GM18519 (cell line): Measurements from ENCODE around the gene PTPRD.

ENCODE experiments used
- ATAC-seq: cut with Tn5 transposase; IDR thresholded peaks from one replicate; pipeline ENCODE4 v1.9.1; 2021; ENCODE audit warnings: mild to moderate bottlenecking, moderate library complexity; ENCODE audit not compliant: unreplicated experiment, low FRiP score

Gene PTPRD

DNA sequence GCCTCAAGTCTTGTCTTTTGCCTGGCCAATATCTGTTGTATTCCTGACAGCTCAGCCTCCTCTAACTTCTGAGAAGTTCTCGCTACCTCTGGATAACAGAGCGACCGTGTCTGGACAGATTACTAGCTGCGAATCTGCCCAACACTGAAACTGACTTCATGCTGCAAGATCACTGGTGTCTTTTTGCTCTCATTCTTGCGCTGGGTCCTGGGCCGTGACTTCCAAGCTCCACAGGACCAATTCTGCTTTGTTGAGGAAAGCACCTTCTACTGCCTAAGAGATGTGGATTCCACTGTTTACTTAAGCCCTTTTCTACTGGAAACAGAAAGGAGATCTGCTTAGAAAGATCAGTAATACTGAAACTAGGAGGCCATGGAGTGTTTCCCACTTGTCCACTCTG lies 1834.4 kb downstream of the PTPRD start:
- ATAC-seq, result no peak

DNA sequence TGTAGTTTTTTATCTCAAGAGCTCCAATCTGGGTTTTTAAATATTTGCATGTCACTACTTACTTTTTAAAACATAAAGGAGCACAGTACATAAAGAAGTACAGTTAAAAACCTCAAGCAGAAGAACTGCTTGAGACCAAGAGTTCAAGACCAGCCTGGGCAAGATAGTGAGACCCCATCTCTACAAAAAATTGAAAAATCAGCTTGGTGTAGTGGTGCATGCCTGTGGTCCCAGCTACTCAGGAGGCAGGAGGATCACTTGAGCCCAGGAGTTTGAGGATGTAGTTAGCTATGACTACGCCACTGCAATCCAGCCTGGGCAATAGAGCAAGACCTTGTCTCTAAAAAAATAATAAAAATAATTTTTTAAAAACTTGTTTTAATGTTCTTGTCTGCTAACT lies 1840.5 kb downstream of the PTPRD start:
- no peak for ATAC-seq

DNA sequence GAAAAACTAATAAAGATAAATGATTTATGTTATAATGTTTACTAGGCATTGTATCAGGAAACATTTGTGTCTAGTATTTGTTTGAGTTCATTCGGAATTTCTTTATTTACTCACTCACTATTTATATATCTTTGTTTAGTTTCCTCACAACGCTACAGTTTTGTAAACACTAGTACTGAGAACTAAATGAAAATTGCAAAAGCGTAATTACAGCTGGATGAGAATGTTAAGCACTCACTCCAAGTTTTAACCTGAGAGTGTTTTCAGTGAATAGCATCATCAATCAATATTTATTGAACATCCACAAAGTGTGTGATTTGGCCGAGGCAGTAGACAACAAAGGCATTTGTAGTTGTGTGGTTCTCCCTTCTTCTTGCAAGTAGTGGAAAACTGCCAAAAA lies 1843.6 kb downstream of the PTPRD start:
- ATAC-seq, result no peak

DNA sequence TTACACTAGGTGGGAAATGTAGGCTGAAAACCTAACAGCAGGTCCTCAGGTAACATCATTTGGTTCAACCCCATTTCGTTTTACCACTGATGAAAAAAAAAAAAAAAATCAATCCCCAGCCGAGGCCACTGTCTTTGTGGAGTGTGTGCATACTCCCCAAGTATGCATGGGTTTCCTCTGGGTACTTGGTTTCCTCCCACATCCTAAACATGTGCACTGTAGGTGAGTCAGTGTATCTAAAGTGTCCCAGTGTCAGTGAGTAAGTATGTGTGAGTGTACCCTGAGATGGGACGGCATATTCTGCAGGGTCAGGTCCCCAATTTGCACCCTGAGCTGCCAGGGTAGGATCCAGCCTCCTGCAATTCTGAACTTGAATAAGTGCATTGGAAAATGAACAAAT lies 1846.7 kb downstream of the PTPRD start:
- ATAC-seq, result no peak

GRCh38 chr9:8764051-8764450 lies 1848.8 kb downstream of the PTPRD start:
- no peak for ATAC-seq

- no peak for ATAC-seq
Observed at GRCh38 chr9:8762479-8763085, 1850.2 kb downstream of the PTPRD start.

- ATAC-seq, result no peak
Observed at GRCh38 chr9:8760000-8760767, 1852.6 kb downstream of the PTPRD start.

GRCh38 chr9:8757881-8758280 lies 1854.9 kb downstream of the PTPRD start:
- ATAC-seq, result no peak

DNA sequence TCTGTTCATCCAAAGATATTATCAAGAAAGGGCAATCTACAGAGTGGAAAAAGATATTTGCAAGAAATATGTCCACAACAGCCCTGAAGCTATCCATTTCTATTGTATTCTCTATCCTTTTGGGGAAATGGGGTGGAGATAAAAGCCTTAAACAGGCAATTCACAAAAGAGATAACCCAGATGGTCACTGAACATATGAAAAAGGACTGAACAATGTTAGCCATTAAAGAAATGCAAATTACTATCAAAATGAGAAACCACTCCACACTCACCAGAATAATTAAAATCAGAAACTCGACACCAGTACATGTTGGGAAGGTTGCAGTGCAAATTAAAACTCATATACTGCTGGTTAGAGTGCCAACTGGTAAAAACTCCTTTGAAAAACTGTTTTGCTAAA lies 1858.1 kb downstream of the PTPRD start:
- no peak for ATAC-seq

DNA sequence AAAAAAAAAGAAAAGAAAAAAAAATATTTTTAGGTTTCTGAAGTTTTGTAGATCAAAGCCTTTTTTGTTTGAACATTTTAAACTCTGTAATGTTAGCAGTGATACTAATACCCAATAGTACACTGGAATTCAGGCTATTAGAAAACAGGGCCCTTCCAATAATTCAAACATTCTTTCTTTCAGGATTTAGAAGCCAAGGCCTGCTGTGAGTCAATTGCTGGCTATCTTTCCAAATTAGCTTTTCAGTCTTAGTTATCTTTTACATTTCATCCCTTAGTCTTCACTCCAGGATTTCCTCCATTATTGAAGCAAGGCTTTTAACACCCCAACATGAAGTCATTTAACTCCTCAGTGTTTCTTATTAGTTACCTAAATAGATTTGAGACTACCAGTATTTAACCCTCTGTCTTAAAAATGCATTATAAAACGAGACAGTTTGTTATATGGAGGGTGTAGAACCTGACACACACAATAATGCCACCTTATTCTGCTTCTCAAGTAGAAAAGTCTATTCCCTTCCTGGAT lies 1861.3 kb downstream of the PTPRD start:
- ATAC-seq, result no peak

- ATAC-seq, result no peak
Observed at GRCh38 chr9:8750639-8751051, 1862.2 kb downstream of the PTPRD start.

DNA sequence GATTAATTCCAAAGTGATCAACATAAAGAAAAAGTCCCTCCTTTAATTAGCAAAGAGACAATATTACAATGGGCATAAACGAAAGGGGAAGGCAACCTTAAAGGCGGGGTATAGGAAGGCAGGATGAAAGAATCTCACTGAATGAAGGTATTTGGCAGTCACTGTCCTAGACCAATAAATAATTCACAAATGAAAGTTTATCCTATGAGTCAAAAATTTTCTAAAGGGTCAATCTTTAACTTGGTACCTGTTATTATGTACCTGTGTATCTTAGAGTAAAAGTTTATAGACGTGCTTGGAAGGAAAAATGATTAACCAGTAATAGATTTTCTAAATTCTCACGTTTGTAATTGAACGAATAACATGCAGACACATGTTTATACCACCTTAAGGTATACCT lies 1867.5 kb downstream of the PTPRD start:
- ATAC-seq, result no peak

GRCh38 chr9:8738945-8739344 lies 1873.9 kb downstream of the PTPRD start:
- ATAC-seq, result no peak

GRCh38 chr9:8736805-8737204 lies 1876.0 kb downstream of the PTPRD start:
- ATAC-seq, result no peak

- ATAC-seq, result no peak
Observed at GRCh38 chr9:8734760-8735159, 1878.0 kb downstream of the PTPRD start.

- no peak for ATAC-seq
Observed at GRCh38 chr9:8733131-8733954, 1879.5 kb downstream of the PTPRD start.

- ATAC-seq, result no peak
Observed at GRCh38 chr9:8732367-8733075, 1880.3 kb downstream of the PTPRD start.

- no peak for ATAC-seq
Observed at GRCh38 chr9:8730618-8731017, 1882.2 kb downstream of the PTPRD start.

DNA sequence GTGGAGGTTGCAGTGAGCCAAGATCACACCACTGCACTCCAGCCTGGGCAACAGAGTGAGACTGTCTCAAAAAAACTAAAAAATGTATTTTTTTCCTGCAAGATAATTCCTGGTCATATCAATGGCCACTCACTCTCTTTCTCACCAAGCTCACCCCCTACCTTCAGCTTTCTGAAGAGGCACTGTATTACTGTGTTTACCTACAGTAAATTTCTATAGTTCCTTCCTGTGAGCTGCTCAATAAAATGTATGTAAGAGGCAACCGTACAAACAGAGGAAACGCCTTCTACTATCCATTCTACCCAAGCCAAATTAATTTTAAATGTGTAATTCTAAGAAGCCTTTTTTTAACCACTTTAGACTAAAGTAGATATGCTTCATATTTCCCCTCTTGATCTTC lies 1883.9 kb downstream of the PTPRD start:
- no peak for ATAC-seq

DNA sequence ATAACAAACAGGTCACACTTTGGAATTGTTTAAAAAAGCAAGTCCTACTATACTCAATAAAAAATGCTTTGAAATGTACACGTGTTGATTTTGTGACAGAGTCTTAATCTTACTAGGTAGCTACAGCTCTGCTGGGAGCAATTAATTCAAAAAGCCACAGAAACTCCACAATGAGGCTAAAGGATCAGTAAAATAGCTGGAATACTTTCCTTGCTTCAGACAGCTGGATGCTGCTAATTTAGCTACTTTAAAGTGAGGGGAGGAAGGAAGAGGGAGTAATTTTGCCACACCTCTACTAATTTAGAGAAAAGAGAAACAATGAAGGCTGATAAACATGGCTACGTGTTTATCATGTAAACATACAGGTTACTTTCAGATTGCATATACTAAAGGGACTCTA lies 1885.6 kb downstream of the PTPRD start:
- ATAC-seq, result no peak

- no peak for ATAC-seq
Observed at GRCh38 chr9:8726692-8727091, 1886.1 kb downstream of the PTPRD start.
